Mucosa of descending colon (tissue), 3 donors: ENCODE measurements around the gene NEDD9. TPM values are rescaled to one million over a fixed set of nuclear protein-coding genes. Genes with fewer than 3 reads are reported as not detected.

Source experiments
- ATAC-seq: fragments of 200-7000 bp; cut with Tn5 transposase; one replicate; pipeline ENCODE4 v1.9.1; 2020; ENCODE audit warnings: mild to moderate bottlenecking, moderate library complexity
- DNase-seq, 3 donors: peaks; one replicate each; pipeline ENCODE4 v3.0.0-alpha.2; 2020
- H3K36me3 ChIP-seq: fragments of 200-600 bp; one replicate; pipeline ENCODE4 v1.8.0; 2021; ENCODE audit warnings: low read depth, mild to moderate bottlenecking
- H3K4me1 ChIP-seq: fragments of 200-600 bp; one replicate; pipeline ENCODE4 v1.8.0; 2021; ENCODE audit warnings: low read depth, mild to moderate bottlenecking
- H3K4me3 ChIP-seq: fragments of 200-600 bp; one replicate; pipeline ENCODE4 v1.8.0; 2021; ENCODE audit warnings: mild to moderate bottlenecking
- H3K9me3 ChIP-seq: fragments of 200-600 bp; one replicate; pipeline ENCODE4 v1.8.0; 2021; ENCODE audit warnings: mild to moderate bottlenecking
- intact Hi-C, 2 donors: fragments of 100-400 bp; cut with DNase I in 1 of 2; cut with micrococcal nuclease in 1 of 2; formaldehyde crosslinking; loops; one replicate each; pipeline versions ENCODE4 v1.11.0 to v1.11.1; 2022; cut with DNase I, micrococcal nuclease
- total RNA-seq, 3 donors: library from RNA; stranded (reverse); fragmentation: NEBNext Ultra II Directional in 2 of 3; extraction: Animal tissue kit (Norgen Biotek cat#: 25700) in 2 of 3; gene quantifications; one replicate each; pipeline versions ENCODE4 v1.2.1 to v1.2.4, GENCODE V29; 2021 to 2023
- TF ChIP-seq, protein P1 (sequence below): fragments of 200-600 bp; IDR thresholded peaks from one replicate; pipeline ENCODE4 v1.8.0; 2022; ENCODE audit warnings: antibody characterized with exemption, mild to moderate bottlenecking
- donor health status: DM: no; HTN: no; CAD: no; lungs with moderate emphysema.
- donor health status: DM: no; HTN: no; CAD: no.
- donor health status: DM: no; HTN: yes; CAD: no.

NEDD9 gene
- total RNA-seq, 3 donors from 2014 or later = 41.4 to 66.6 (median 62.1) TPM

- no peaks in the 10 kb centered on the region for H3K36me3 ChIP-seq
- ATAC-seq (no peak), DNase-seq (no peak)
- H3K4me1 ChIP-seq = peaks cover 34% of the 10 kb centered on the region
- intact Hi-C loops = no loop called here
- H3K9me3 ChIP-seq = no peaks in the 10 kb centered on the region
- TF ChIP-seq, protein P1, sequence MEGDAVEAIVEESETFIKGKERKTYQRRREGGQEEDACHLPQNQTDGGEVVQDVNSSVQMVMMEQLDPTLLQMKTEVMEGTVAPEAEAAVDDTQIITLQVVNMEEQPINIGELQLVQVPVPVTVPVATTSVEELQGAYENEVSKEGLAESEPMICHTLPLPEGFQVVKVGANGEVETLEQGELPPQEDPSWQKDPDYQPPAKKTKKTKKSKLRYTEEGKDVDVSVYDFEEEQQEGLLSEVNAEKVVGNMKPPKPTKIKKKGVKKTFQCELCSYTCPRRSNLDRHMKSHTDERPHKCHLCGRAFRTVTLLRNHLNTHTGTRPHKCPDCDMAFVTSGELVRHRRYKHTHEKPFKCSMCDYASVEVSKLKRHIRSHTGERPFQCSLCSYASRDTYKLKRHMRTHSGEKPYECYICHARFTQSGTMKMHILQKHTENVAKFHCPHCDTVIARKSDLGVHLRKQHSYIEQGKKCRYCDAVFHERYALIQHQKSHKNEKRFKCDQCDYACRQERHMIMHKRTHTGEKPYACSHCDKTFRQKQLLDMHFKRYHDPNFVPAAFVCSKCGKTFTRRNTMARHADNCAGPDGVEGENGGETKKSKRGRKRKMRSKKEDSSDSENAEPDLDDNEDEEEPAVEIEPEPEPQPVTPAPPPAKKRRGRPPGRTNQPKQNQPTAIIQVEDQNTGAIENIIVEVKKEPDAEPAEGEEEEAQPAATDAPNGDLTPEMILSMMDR = no peak
- no peak overlapping the region for H3K4me3 ChIP-seq
These were observed 4.8 kb downstream of the NEDD9 start for GRCh38 chr6:11227698-11228097.

DNA sequence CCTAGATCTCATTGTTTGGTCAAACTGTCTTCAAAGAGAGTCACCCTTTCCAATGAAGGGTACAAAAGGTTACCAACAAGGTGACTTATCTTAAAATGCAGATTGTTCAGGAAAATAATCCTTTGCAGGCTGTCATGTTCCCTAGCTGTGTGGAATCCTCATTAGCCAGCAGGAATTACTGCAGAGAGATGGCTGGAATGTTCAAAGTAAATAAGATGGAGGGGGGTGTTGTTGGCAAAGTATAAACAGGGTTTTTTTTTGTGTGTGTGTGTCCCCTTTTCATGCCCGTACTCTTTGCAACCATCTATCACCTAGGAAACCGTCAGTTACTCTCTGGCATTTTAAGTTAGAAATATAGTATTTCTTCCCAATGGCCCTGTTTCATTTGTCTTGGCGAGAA is 6.5 kb downstream of the NEDD9 start:
- DNase-seq = no peak

DNA sequence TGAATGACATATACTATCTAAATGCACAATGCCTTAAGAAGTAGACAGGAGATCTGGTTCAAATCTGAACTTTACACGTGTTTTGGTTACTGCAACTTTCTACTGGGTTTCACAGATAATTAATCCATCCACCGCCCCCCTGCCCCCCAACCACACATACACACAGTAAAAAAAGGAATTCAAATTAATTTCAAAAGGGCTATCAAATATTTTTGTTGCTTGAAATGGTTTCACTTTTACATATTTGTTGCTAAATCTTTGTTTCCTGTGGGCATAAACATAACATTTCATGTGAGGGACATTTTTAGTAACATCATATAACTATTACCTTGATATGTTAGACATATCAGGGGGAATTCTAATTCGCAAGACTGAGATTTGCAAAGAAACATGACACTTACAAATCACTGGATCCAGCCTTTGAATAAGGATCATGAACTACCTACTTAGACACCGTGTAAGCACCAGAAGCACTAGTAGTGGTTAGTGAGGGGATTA is 7.5 kb downstream of the NEDD9 start:
- H3K4me3 ChIP-seq = no peak overlapping the region
- intact Hi-C loops = no loop called here
- no peaks in the 10 kb centered on the region for H3K36me3 ChIP-seq
- H3K4me1 ChIP-seq = peaks cover 43% of the 10 kb centered on the region
- TF ChIP-seq, protein P1 = no peak
- ATAC-seq = no peak
- DNase-seq = no peak
- H3K9me3 ChIP-seq = no peaks in the 10 kb centered on the region

More for the DNA sequence above, 6.5 kb downstream of the NEDD9 start:
- TF ChIP-seq, protein P1 = no peak
- Histone ChIP-seq H3K4me3 (no peak overlapping the region), H3K4me1 (peaks cover 40% of the 10 kb centered on the region), H3K9me3 (no peaks in the 10 kb centered on the region), H3K36me3 (no peaks in the 10 kb centered on the region)
- intact Hi-C loops = no loop called here
- ATAC-seq = no peak

GRCh38 chr6:11224252-11224965 is 8.1 kb downstream of the NEDD9 start:
- intact Hi-C loops = no loop called here
- H3K4me1 ChIP-seq = peaks cover 49% of the 10 kb centered on the region

DNA sequence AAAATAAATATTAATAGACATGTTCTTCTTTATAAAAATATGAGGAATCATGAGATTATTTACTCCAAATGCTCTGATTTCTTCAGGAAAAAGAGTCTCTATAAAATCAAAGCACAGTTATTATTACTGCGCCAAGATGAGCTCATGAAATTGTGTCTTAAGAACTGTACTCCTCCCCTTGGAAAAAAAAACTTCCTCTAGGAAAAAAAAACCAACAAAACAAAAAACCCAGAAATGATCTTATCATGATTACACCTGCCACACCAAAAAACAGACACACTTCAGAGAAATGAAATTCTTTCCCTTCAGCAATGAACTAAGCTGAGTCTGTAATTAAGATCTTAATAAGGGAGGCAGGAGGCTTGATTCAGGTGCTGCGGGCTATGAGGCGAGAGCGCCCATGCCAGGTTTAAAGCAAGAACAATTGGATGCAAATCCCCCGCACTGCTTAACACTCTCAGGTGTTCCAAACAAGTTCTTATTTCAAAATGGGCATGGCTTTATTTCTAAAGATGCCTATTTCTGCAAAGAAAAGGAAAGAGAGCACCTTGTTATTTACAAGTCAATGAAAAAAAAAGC is 9.1 kb downstream of the NEDD9 start:
- intact Hi-C loops = no loop called here
- H3K36me3 ChIP-seq = no peaks in the 10 kb centered on the region
- DNase-seq (no peak), ATAC-seq (no peak)
- peaks cover 56% of the 10 kb centered on the region for H3K4me1 ChIP-seq
- H3K9me3 ChIP-seq = no peaks in the 10 kb centered on the region
- TF ChIP-seq, protein P1 = no peak
- H3K4me3 ChIP-seq = no peak overlapping the region

More at GRCh38 chr6:11224252-11224965, 8.1 kb downstream of the NEDD9 start:
- TF ChIP-seq, protein P1 = no peak
- Histone ChIP-seq H3K9me3 (no peaks in the 10 kb centered on the region), H3K36me3 (no peaks in the 10 kb centered on the region), H3K4me3 (no peak overlapping the region)
- DNase-seq (no peak), ATAC-seq (peak; percentile 56)
